ENCODE results near the gene WFIKKN1. TPM values are rescaled to one million over a fixed set of nuclear protein-coding genes. Genes with fewer than 3 reads are reported as not detected.

WFIKKN1 gene
- total RNA-seq, 6 experiments from 2014 or later, result 0.02 to 0.14 TPM; not detected in 4

DNA sequence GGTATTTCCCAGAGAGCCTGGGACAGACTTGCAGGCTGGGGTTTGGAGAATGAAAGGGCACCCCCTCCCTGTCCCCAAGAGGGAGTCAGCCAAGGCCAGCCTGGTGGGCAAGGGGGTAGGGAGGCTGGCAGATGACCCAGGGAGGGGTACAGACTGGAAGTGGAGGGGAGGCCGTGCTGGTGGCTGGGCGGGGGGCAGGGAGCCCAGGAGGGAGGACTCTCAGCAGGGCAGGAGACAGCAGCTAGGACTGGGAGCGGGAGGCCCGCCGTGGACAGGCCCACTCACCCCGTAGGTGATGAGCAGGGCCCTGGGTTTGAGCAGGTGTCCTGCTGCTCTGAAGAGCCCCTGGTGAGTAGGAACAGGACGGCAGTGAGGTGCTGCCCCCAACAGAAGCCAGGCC lies 4.2 kb downstream of the WFIKKN1 start:
- TF ChIP-seq, protein P1, sequence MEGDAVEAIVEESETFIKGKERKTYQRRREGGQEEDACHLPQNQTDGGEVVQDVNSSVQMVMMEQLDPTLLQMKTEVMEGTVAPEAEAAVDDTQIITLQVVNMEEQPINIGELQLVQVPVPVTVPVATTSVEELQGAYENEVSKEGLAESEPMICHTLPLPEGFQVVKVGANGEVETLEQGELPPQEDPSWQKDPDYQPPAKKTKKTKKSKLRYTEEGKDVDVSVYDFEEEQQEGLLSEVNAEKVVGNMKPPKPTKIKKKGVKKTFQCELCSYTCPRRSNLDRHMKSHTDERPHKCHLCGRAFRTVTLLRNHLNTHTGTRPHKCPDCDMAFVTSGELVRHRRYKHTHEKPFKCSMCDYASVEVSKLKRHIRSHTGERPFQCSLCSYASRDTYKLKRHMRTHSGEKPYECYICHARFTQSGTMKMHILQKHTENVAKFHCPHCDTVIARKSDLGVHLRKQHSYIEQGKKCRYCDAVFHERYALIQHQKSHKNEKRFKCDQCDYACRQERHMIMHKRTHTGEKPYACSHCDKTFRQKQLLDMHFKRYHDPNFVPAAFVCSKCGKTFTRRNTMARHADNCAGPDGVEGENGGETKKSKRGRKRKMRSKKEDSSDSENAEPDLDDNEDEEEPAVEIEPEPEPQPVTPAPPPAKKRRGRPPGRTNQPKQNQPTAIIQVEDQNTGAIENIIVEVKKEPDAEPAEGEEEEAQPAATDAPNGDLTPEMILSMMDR (IDR thresholded peaks at IDR 0.05), result no peak
- H3K9me3 Mint-ChIP-seq, result 0 out of 2 replicates have a peak, but pooled peaks cover 4% of the 10 kb centered on the region
- H3K4me3 Mint-ChIP-seq, result peak overlapping the region; percentile 62
- no peaks in the 10 kb centered on the region for H3K4me1 Mint-ChIP-seq (ENCODE audit: low read depth)
- H3K36me3 Mint-ChIP-seq (ENCODE audit: low read depth), result no peaks in the 10 kb centered on the region
- peaks cover 8% of the 10 kb centered on the region for H3K27me3 Mint-ChIP-seq (ENCODE audit: insufficient read depth)
- H3K27ac Mint-ChIP-seq, result no peak overlapping the region
- no peak for DNase-seq

DNA sequence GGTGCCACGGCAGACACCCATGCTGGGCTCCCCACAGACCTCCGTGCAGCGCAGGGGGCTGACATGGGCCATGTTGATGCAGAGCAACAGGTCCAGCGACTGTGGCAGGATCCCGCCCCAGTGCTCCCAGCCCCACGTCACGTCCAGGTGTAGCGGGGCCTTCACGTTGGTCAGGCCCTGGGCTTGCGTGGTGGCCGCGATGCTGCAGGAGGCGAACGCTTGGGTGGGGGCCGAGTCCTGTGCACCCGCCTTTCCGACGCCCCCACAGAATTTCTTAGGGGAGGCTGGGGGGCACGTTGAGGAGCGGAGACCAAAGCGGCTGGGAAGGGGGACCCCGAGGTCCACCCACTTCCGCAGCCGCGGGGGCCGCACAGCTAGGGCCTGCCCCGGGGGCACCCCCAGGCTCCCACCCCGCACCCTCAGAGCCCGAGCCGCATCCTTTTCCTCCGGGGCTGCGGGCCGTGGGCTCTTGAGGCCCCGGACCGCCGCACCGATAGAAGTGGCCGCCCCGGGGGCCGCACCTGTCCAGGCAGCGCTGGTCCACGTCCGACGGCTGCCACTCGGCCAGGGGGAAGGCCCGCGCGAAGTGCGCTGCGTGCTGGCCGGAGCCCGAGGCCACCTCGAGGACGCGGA lies 4.9 kb downstream of the WFIKKN1 start:
- peaks cover 8% of the 10 kb centered on the region for H3K27me3 Mint-ChIP-seq (ENCODE audit: insufficient read depth)
- H3K4me1 Mint-ChIP-seq (ENCODE audit: low read depth), result no peaks in the 10 kb centered on the region
- 0 out of 2 replicates have a peak, but pooled peaks cover 4% of the 10 kb centered on the region for H3K9me3 Mint-ChIP-seq
- H3K27ac Mint-ChIP-seq, result no peak overlapping the region
- no peaks in the 10 kb centered on the region for H3K36me3 Mint-ChIP-seq (ENCODE audit: low read depth)
- no peak for DNase-seq
- peak overlapping the region; percentile 90 for H3K4me3 Mint-ChIP-seq
- TF ChIP-seq, protein P1 (IDR thresholded peaks at IDR 0.05), result no peak

DNA sequence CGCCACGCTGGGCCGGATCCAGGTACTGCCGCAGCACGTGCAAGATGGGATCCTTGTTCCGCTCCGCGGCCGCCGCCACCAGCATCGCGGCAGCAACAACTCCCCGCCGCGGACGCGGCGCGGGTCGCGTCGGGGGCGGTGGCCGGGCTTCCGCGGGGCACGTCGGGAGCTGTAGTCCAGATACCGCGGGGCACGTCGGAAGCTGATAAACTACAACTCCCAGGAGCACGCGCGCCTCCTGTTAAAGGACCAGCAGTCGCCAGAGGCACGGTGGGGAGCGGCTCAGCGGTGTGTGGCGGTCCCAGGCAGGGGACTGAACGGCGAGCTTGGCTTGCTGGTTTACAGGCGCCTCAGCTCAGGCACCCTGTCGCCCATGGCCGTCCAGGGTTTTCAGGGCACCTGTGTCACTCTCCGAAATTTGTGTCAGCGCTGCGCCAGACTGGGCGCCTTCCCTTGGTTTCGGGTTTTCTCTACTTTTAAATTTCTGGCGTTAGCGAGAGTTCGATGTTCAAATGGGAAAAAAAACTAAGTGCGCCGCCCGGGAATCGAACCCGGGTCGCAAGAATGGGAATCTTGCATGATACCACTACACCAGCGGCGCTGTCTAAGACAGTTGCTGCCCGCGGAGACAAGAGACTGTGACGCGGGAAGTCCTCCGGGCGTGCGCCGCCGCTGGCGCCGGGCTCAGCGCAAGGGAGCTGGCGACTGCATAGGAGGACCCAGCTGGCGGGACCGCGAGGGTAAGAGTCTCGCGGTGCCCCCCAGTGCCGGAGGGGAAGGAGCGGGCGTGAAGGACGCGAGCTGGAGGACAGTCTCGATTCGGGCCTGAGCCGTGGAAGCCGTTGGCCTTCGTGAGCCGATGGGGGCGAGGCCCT lies 5.7 kb downstream of the WFIKKN1 start, which contains the start of gene METTL26:
TSS of gene METTL26 (minus strand) at position 100 of the 875 bp plus-strand sequence. CDS start at position 85, 15 bp downstream.
- peaks cover 8% of the 10 kb centered on the region for H3K27me3 Mint-ChIP-seq (ENCODE audit: insufficient read depth)
- no peaks in the 10 kb centered on the region for H3K36me3 Mint-ChIP-seq (ENCODE audit: low read depth)

DNA sequence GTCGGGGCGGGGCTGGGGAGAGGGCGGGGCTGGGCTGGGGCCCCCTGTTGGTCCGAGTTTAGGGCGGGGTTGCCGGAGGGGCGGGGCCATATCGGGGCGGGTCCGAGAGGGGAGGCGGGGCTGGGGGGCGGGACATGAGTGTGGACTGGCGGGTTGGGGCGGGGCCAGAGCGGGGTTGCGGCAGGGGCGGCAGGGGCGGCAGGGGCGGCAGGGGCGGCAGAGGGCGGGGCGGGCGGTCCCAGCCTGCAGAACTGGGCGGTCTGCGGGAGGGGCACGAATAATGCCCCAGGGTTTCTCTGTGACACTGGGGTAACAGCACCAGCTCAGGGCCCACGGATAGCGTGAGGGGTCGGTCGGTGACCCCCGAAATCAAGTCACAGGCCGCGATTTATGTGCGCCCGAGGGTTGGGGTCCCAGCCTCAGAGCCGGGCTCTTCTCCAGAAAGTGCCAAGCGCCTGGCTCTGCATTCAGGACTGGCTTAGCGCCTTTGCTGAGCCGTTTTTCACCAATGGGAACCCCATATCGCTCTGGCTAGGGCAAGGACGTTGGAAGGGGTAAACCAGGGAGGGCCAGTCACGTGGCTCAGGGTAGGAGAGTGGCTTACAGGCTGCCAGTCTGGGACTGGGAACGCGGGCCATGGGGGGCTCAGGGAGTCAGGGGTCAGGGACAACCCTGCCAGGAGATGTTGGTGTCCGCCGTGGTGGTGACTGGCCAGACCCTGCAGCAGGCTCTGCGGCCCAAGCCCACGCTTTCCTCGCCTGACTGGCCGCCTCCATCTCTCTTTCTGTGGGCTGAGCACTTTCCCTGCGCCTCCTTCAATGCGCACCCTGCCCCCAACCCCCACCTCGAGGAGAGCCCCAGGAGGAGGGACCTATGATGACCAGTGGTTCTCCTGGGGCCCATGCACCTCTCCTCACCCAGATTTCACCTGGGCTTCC lies 6.6 kb downstream of the WFIKKN1 start:
- no peak for DNase-seq
- Mint-ChIP-seq H3K4me1 (ENCODE audit: low read depth) (no peaks in the 10 kb centered on the region), H3K36me3 (ENCODE audit: low read depth) (no peaks in the 10 kb centered on the region), H3K4me3 (peak overlapping the region; percentile 90), H3K27ac (peak overlapping the region; percentile 86), H3K9me3 (0 out of 2 replicates have a peak, but pooled peaks cover 4% of the 10 kb centered on the region), H3K27me3 (ENCODE audit: insufficient read depth) (peaks cover 8% of the 10 kb centered on the region)
- TF ChIP-seq, protein P1 (IDR thresholded peaks at IDR 0.05), result no peak

More for the DNA sequence above, 5.7 kb downstream of the WFIKKN1 start, which contains the start of gene METTL26:
- DNase-seq, result peak; percentile 92
- TF ChIP-seq, protein P1 (IDR thresholded peaks at IDR 0.05), result 0 out of 2 replicates have a peak, but pooled peaks have one; percentile 4
- Mint-ChIP-seq H3K27ac (peak within 1 kb of the TSS; percentile 86), H3K9me3 (0 out of 2 replicates have a peak, but pooled peaks cover 4% of the 10 kb centered on the region), H3K4me1 (ENCODE audit: low read depth) (no peaks in the 10 kb centered on the region), H3K4me3 (peak within 1 kb of the TSS; percentile 90)
